Lower leg skin (tissue), 3 donors: ENCODE results near the gene ZNF512B.

Experiments used
- CTCF ChIP-seq, 3 donors: fragments of 450-650 bp; IDR thresholded peaks; one replicate each; pipeline ENCODE4 v1.5.1; 2016; ENCODE audit warnings: antibody characterized with exemption in 3 of 3, mild to moderate bottlenecking in 3 of 3, moderate library complexity in 2 of 3
- POLR2A ChIP-seq, 2 donors: fragments of 450-650 bp; IDR thresholded peaks; one replicate each; pipeline ENCODE4 v1.6.1; 2016 to 2017; ENCODE audit warnings: antibody characterized with exemption in 2 of 2, mild to moderate bottlenecking in 1 of 2, moderate library complexity in 1 of 2

GRCh38 chr20:63929071-63929470 lies 40.7 kb downstream of the ZNF512B start:
- TF ChIP-seq CTCF (IDR thresholded peaks at IDR 0.05) = no peak
- no peak for TF ChIP-seq POLR2A (IDR thresholded peaks at IDR 0.05)
